Superior temporal gyrus (tissue), 1 donor: ENCODE results near the gene ITK.

ENCODE experiments used
- DNase-seq: peaks from one replicate; pipeline ENCODE4 v3.0.0-alpha.2; 2016; ENCODE audit errors: extremely low spot score

ITK gene

GRCh38 chr5:157245886-157246285 is 65.2 kb downstream of the ITK start:
- DNase-seq = no peak

- no peak for DNase-seq
Observed at GRCh38 chr5:157247267-157247666, 66.6 kb downstream of the ITK start.

GRCh38 chr5:157248821-157249470 is 68.3 kb downstream of the ITK start:
- DNase-seq = no peak

GRCh38 chr5:157252711-157253465 is 72.2 kb downstream of the ITK start:
- no peak for DNase-seq

- DNase-seq = peak; percentile 86
Observed at GRCh38 chr5:157253547-157253946, 72.9 kb downstream of the ITK start.

GRCh38 chr5:157258450-157258849 is 77.8 kb downstream of the ITK start:
- DNase-seq = no peak

GRCh38 chr5:157259699-157260098 is 79.1 kb downstream of the ITK start:
- no peak for DNase-seq

- no peak for DNase-seq
Observed at GRCh38 chr5:157263496-157264090, 83.0 kb downstream of the ITK start.

- DNase-seq = no peak
Observed at GRCh38 chr5:157265714-157266285, 85.2 kb downstream of the ITK start, which contains the start of gene CYFIP2. Gene CYFIP2, plus strand, starts transcription at chr5:157266123. Its CDS starts 19,239 bp downstream, at chr5:157285362.

- DNase-seq = no peak
Observed at GRCh38 chr5:157266286-157267007, 85.8 kb downstream of the ITK start.

GRCh38 chr5:157267025-157267424 is 86.4 kb downstream of the ITK start:
- DNase-seq = no peak

GRCh38 chr5:157267761-157268480 is 87.3 kb downstream of the ITK start:
- no peak for DNase-seq

GRCh38 chr5:157269165-157269671 is 88.6 kb downstream of the ITK start:
- DNase-seq = no peak

- no peak for DNase-seq
Observed at GRCh38 chr5:157269761-157270272, 89.2 kb downstream of the ITK start.

- no peak for DNase-seq
Observed at GRCh38 chr5:157270771-157271170, 90.1 kb downstream of the ITK start.

GRCh38 chr5:157271740-157272271 is 91.2 kb downstream of the ITK start:
- DNase-seq = no peak

GRCh38 chr5:157273131-157273556 is 92.5 kb downstream of the ITK start:
- no peak for DNase-seq

- DNase-seq = no peak
Observed at GRCh38 chr5:157275403-157275802, 94.8 kb downstream of the ITK start.

- DNase-seq = no peak
Observed at GRCh38 chr5:157278319-157279037, 97.8 kb downstream of the ITK start.
